GM18873 (cell line): ENCODE results near the gene CORO7.
"Not testable (repeated sequence)": the region's sequence is repeated elsewhere in the genome, so short reads cannot be mapped to it uniquely, and the experiment has no call there.

ENCODE experiments used
- ATAC-seq: cut with Tn5 transposase; IDR thresholded peaks from one replicate; pipeline ENCODE4 v1.9.1; 2021; ENCODE audit warnings: mild to moderate bottlenecking, moderate library complexity, moderate number of reproducible peaks; ENCODE audit not compliant: unreplicated experiment, low FRiP score

CORO7 gene

GRCh38 chr16:4358831-4359561, 57.4 kb downstream of the CORO7 start:
- ATAC-seq: no peak

GRCh38 chr16:4358236-4358635, 58.2 kb downstream of the CORO7 start:
- ATAC-seq: no peak

- ATAC-seq: no peak
Measured at GRCh38 chr16:4356820-4357219, 59.6 kb downstream of the CORO7 start.

GRCh38 chr16:4354512-4355409, 61.6 kb downstream of the CORO7 start:
- ATAC-seq: no peak

GRCh38 chr16:4353675-4354074, 62.7 kb downstream of the CORO7 start:
- no peak for ATAC-seq

- no peak for ATAC-seq
Measured at GRCh38 chr16:4352843-4353242, 63.6 kb downstream of the CORO7 start.

GRCh38 chr16:4351880-4352279, 64.5 kb downstream of the CORO7 start:
- ATAC-seq: no peak

GRCh38 chr16:4350787-4351659, 65.4 kb downstream of the CORO7 start, which contains the start of gene PAM16:
PAM16 (minus strand) TSS chr16:4351321; CDS start chr16:4351234, 87 bp downstream.
- peak; percentile 66 for ATAC-seq

- ATAC-seq: no peak
Measured at GRCh38 chr16:4350365-4350786, 66.0 kb downstream of the CORO7 start.

- ATAC-seq: no peak
Measured at GRCh38 chr16:4349332-4349731, 67.1 kb downstream of the CORO7 start.

- ATAC-seq: no peak
Measured at GRCh38 chr16:4347765-4348509, 68.5 kb downstream of the CORO7 start.

- no peak for ATAC-seq
Measured at GRCh38 chr16:4347010-4347409, 69.4 kb downstream of the CORO7 start.

- no peak for ATAC-seq
Measured at GRCh38 chr16:4345836-4346781, 70.3 kb downstream of the CORO7 start.

- no peak for ATAC-seq
Measured at GRCh38 chr16:4344983-4345835, 71.2 kb downstream of the CORO7 start.

GRCh38 chr16:4344300-4344982, 72.0 kb downstream of the CORO7 start:
- ATAC-seq: not testable (repeated sequence)

- ATAC-seq: no peak
Measured at GRCh38 chr16:4342866-4343744, 73.3 kb downstream of the CORO7 start.
